Stomach smooth muscle (tissue), 2 donors: ENCODE results near the gene STH.

Source experiments
- H3K27ac ChIP-seq: one replicate; pipeline ENCODE4 v1.7.0; 2013; ENCODE audit warnings: mild to moderate bottlenecking, low read length, inconsistent platforms
- H3K27me3 ChIP-seq, 2 donors: one replicate each; pipeline ENCODE4 v1.7.0; 2013; ENCODE audit warnings: low read length in 2 of 2; ENCODE audit not compliant: insufficient read depth in 2 of 2, control insufficient read depth in 1 of 2
- H3K36me3 ChIP-seq, 2 donors: one replicate each; pipeline ENCODE4 v1.7.0; 2013; ENCODE audit warnings: low read length in 2 of 2; ENCODE audit not compliant: control insufficient read depth in 2 of 2, insufficient read depth in 2 of 2
- H3K4me1 ChIP-seq: one replicate; pipeline ENCODE4 v1.7.0; 2013; ENCODE audit warnings: low read length; ENCODE audit not compliant: control insufficient read depth, insufficient read depth
- H3K4me3 ChIP-seq, 2 donors: one replicate each; pipeline ENCODE4 v1.7.0; 2013; ENCODE audit warnings: low read length in 2 of 2
- H3K9ac ChIP-seq, 2 donors: one replicate each; pipeline ENCODE4 v1.7.0; 2013; ENCODE audit warnings: low read length in 2 of 2, mild to moderate bottlenecking in 1 of 2
- H3K9me3 ChIP-seq, 2 donors: one replicate each; pipeline ENCODE4 v1.7.0; 2013; ENCODE audit warnings: low read length in 2 of 2; ENCODE audit not compliant: control insufficient read depth in 2 of 2
- donor health status: healthy.
- donor health status: Pancreatic carcinoma.

Gene STH

GRCh38 chr17:45998987-45999899, at the start of gene STH:
STH (plus strand) TSS chr17:45999250; CDS start chr17:45999280, 30 bp downstream.
- no peak within 1 kb of the TSS for H3K4me3 ChIP-seq
- no peaks in the 10 kb centered on the region for H3K36me3 ChIP-seq
- no peak within 1 kb of the TSS for H3K27ac ChIP-seq
- H3K9me3 ChIP-seq, result no peaks in the 10 kb centered on the region
- H3K9ac ChIP-seq, result no peak within 1 kb of the TSS
- H3K4me1 ChIP-seq, result peaks cover 14% of the 10 kb centered on the region
- H3K27me3 ChIP-seq, result no peaks in the 10 kb centered on the region

GRCh38 chr17:45949755-45950320, 49.2 kb upstream of the STH start:
- no peaks in the 10 kb centered on the region for H3K9me3 ChIP-seq
- H3K36me3 ChIP-seq, result no peaks in the 10 kb centered on the region
- no peak overlapping the region for H3K4me3 ChIP-seq
- peaks cover 15% of the 10 kb centered on the region for H3K4me1 ChIP-seq
- H3K9ac ChIP-seq, result no peak overlapping the region
- H3K27me3 ChIP-seq, result peaks cover 0 to 6% of the 10 kb centered on the region in 2 donors
- no peak overlapping the region for H3K27ac ChIP-seq

GRCh38 chr17:45950888-45951287, 48.2 kb upstream of the STH start:
- H3K27ac ChIP-seq, result no peak overlapping the region
- peaks cover 0 to 6% of the 10 kb centered on the region in 2 donors for H3K27me3 ChIP-seq
- no peak overlapping the region for H3K4me3 ChIP-seq
- H3K9ac ChIP-seq, result no peak overlapping the region
- H3K9me3 ChIP-seq, result no peaks in the 10 kb centered on the region
- no peaks in the 10 kb centered on the region for H3K36me3 ChIP-seq
- peaks cover 15% of the 10 kb centered on the region for H3K4me1 ChIP-seq

- no peak overlapping the region for H3K9ac ChIP-seq
Measured at GRCh38 chr17:45951403-45951802, 47.6 kb upstream of the STH start.

GRCh38 chr17:45951941-45952340, 47.1 kb upstream of the STH start:
- peaks cover 15% of the 10 kb centered on the region for H3K4me1 ChIP-seq
- no peak overlapping the region for H3K9ac ChIP-seq
- H3K4me3 ChIP-seq, result no peak overlapping the region
- no peaks in the 10 kb centered on the region for H3K9me3 ChIP-seq
- no peaks in the 10 kb centered on the region for H3K36me3 ChIP-seq
- H3K27ac ChIP-seq, result no peak overlapping the region
- H3K27me3 ChIP-seq, result peaks cover 0 to 6% of the 10 kb centered on the region in 2 donors

More at GRCh38 chr17:45951403-45951802, 47.6 kb upstream of the STH start:
- H3K27ac ChIP-seq, result no peak overlapping the region
- H3K4me3 ChIP-seq, result no peak overlapping the region
- no peaks in the 10 kb centered on the region for H3K36me3 ChIP-seq
- peaks cover 0 to 6% of the 10 kb centered on the region in 2 donors for H3K27me3 ChIP-seq
- no peaks in the 10 kb centered on the region for H3K9me3 ChIP-seq
- peaks cover 15% of the 10 kb centered on the region for H3K4me1 ChIP-seq

GRCh38 chr17:45952814-45953320, 46.2 kb upstream of the STH start:
- Histone ChIP-seq H3K36me3 (no peaks in the 10 kb centered on the region), H3K27ac (no peak overlapping the region), H3K4me1 (peaks cover 15% of the 10 kb centered on the region)

GRCh38 chr17:45953561-45953960, 45.5 kb upstream of the STH start:
- peaks cover 0 to 6% of the 10 kb centered on the region in 2 donors for H3K27me3 ChIP-seq
- no peaks in the 10 kb centered on the region for H3K9me3 ChIP-seq
- H3K36me3 ChIP-seq, result no peaks in the 10 kb centered on the region
- H3K4me3 ChIP-seq, result no peak overlapping the region
- H3K4me1 ChIP-seq, result peaks cover 11% of the 10 kb centered on the region
- no peak overlapping the region for H3K9ac ChIP-seq
- H3K27ac ChIP-seq, result no peak overlapping the region

More at GRCh38 chr17:45952814-45953320, 46.2 kb upstream of the STH start:
- peaks cover 0 to 6% of the 10 kb centered on the region in 2 donors for H3K27me3 ChIP-seq
- H3K4me3 ChIP-seq, result no peak overlapping the region
- no peak overlapping the region for H3K9ac ChIP-seq
- H3K9me3 ChIP-seq, result no peaks in the 10 kb centered on the region

- H3K36me3 ChIP-seq, result no peaks in the 10 kb centered on the region
- H3K27me3 ChIP-seq, result peaks cover 0 to 2% of the 10 kb centered on the region in 2 donors
- no peak overlapping the region for H3K9ac ChIP-seq
- no peak overlapping the region for H3K27ac ChIP-seq
- no peak overlapping the region for H3K4me3 ChIP-seq
- H3K9me3 ChIP-seq, result no peaks in the 10 kb centered on the region
- peaks cover 2% of the 10 kb centered on the region for H3K4me1 ChIP-seq
Measured at GRCh38 chr17:45954914-45955313, 44.1 kb upstream of the STH start.

GRCh38 chr17:45955326-45955725, 43.7 kb upstream of the STH start:
- no peaks in the 10 kb centered on the region for H3K9me3 ChIP-seq
- no peak overlapping the region for H3K27ac ChIP-seq
- no peaks in the 10 kb centered on the region for H3K36me3 ChIP-seq
- no peaks in the 10 kb centered on the region for H3K4me1 ChIP-seq
- H3K4me3 ChIP-seq, result no peak overlapping the region
- no peak overlapping the region for H3K9ac ChIP-seq
- H3K27me3 ChIP-seq, result no peaks in the 10 kb centered on the region

GRCh38 chr17:45956090-45956489, 43.0 kb upstream of the STH start:
- H3K4me1 ChIP-seq, result no peaks in the 10 kb centered on the region
- no peaks in the 10 kb centered on the region for H3K9me3 ChIP-seq
- no peak overlapping the region for H3K9ac ChIP-seq
- no peak overlapping the region for H3K4me3 ChIP-seq
- H3K27ac ChIP-seq, result no peak overlapping the region
- H3K27me3 ChIP-seq, result no peaks in the 10 kb centered on the region
- no peaks in the 10 kb centered on the region for H3K36me3 ChIP-seq
